K562 (cell line): ENCODE data around the gene SLC44A5. TPM values are rescaled to one million over a fixed set of nuclear protein-coding genes. Genes with fewer than 3 reads are reported as not detected.

ENCODE experiments used
- STAT5A ChIP-seq: IDR thresholded peaks from 2 replicates; pipeline ENCODE4 v1.6.1; 2012; ENCODE audit warnings: low read length, inconsistent platforms, borderline replicate concordance
- polyA plus RNA-seq, 8 experiments: library from polyadenylated mRNA; depleted of rRNA in 4 of 8; stranded (reverse) in 5 of 8; unstranded in 3 of 8; fragments of >200 nt; fragmentation: Nextera tagmentation in 2 of 8; fragmentation: Illumina TruSeq in 1 of 8; extraction: Ambion mirVana in 2 of 8; extraction: Trizol in 1 of 8; gene quantifications; 2 replicates each; pipeline versions ENCODE4 v1.2.1 to v1.2.3, GENCODE V29; 2011 to 2014; ENCODE audit warnings: inconsistent platforms in 1 of 8, missing spikeins in 1 of 8
- total RNA-seq, 7 experiments: library from RNA; depleted of rRNA in 6 of 7; stranded (reverse); fragments of >200 nt in 6 of 7; fragmentation: Illumina TruSeq in 2 of 7; extraction: Trizol in 2 of 7; gene quantifications; 2 replicates each; pipeline versions ENCODE4 v1.2.1 to v1.2.3, GENCODE V29; 2011 to 2021; ENCODE audit warnings: low replicate concordance in 1 of 7
- TF ChIP-seq, protein P1 (sequence below): IDR thresholded peaks from 2 replicates; pipeline ENCODE4 v1.6.1; 2012; ENCODE audit warnings: low read depth, low read length, improper control_type of control experiment, borderline replicate concordance
- TF ChIP-seq, protein P2 (sequence below), 2 experiments: fragments of 450-650 bp in 1 of 2; sonication (generic) in 1 of 2; formaldehyde crosslinking in 1 of 2; IDR thresholded peaks; 2 replicates each; pipeline versions ENCODE4 v1.7.1 to v1.9.0; 2016 to 2022; ENCODE audit warnings: inconsistent platforms in 1 of 2, mild to moderate bottlenecking in 1 of 2, missing genetic modification reagents in 1 of 2

The SLC44A5 gene
- total and polyA plus RNA-seq, 9 of the 15 experiments (the other 6 are each of a cell fraction or from before 2014, with no cell fraction given): 1.2 to 10.1 (median 3.2) TPM

DNA sequence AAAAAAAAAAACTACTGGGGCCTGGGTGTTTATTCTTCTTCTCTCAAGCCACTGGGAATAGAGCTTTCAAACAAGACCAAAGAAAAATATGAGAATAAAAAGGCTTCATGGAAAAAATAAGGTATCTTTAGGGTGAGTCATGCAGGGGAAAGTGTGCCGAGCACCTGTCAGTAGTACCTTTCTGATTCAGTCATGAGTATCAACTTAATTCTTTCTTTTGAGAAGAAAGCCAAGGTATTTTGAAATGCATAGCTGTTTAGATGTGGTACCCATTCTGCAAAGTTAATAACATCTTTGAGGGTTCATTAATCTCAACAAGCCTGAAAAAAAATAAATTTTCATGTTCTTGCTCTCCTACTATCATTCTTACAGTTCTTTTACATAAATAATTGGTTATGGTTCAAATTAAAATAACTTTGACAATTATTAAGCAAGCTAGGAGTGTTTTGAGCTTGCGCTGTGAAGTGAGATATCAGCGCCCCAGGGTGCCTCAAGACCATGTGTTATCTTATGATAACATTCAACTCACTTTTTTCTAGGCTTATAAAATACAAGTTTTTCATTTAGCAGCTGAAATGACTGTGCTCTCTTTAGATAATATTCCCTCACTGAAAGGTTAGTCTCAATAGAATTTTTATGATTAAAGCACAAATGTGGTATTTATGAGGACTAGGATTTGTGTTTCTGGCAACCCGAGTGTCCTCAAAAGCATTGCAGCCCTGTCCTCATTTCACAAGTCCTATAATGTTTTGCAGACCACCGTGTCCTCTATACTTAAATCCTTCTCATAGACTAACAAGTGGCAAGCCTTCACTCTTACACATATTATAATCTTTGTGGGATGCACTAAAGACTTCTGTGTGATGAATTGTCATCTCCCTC, 138.6 kb downstream of the SLC44A5 start (continued):
- TF ChIP-seq, protein P1, sequence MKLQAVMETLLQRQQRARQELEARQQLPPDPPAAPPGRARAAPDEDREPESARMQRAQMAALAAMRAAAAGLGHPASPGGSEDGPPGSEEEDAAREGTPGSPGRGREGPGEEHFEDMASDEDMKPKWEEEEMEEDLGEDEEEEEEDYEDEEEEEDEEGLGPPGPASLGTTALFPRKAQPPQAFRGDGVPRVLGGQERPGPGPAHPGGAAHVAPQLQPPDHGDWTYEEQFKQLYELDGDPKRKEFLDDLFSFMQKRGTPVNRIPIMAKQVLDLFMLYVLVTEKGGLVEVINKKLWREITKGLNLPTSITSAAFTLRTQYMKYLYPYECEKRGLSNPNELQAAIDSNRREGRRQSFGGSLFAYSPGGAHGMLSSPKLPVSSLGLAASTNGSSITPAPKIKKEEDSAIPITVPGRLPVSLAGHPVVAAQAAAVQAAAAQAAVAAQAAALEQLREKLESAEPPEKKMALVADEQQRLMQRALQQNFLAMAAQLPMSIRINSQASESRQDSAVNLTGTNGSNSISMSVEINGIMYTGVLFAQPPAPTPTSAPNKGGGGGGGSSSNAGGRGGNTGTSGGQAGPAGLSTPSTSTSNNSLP: peak; percentile 97; the same call in 1 of the 2 replicates
- TF ChIP-seq, protein P2, sequence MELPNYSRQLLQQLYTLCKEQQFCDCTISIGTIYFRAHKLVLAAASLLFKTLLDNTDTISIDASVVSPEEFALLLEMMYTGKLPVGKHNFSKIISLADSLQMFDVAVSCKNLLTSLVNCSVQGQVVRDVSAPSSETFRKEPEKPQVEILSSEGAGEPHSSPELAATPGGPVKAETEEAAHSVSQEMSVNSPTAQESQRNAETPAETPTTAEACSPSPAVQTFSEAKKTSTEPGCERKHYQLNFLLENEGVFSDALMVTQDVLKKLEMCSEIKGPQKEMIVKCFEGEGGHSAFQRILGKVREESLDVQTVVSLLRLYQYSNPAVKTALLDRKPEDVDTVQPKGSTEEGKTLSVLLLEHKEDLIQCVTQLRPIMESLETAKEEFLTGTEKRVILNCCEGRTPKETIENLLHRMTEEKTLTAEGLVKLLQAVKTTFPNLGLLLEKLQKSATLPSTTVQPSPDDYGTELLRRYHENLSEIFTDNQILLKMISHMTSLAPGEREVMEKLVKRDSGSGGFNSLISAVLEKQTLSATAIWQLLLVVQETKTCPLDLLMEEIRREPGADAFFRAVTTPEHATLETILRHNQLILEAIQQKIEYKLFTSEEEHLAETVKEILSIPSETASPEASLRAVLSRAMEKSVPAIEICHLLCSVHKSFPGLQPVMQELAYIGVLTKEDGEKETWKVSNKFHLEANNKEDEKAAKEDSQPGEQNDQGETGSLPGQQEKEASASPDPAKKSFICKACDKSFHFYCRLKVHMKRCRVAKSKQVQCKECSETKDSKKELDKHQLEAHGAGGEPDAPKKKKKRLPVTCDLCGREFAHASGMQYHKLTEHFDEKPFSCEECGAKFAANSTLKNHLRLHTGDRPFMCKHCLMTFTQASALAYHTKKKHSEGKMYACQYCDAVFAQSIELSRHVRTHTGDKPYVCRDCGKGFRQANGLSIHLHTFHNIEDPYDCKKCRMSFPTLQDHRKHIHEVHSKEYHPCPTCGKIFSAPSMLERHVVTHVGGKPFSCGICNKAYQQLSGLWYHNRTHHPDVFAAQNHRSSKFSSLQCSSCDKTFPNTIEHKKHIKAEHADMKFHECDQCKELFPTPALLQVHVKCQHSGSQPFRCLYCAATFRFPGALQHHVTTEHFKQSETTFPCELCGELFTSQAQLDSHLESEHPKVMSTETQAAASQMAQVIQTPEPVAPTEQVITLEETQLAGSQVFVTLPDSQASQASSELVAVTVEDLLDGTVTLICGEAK (IDR thresholded peaks at IDR 0.05): no peak
- TF ChIP-seq, protein P2 (CRISPR knock-in tag; IDR thresholded peaks at IDR 0.05): no peak
- peak; percentile 83 for TF ChIP-seq STAT5A
